Choroid plexus epithelial cell (primary cell): Measurements from ENCODE around the gene BTBD7.

Experiments
- DNase-seq: peaks from one replicate; pipeline ENCODE4 v3.0.0-alpha.2; 2010; ENCODE audit warnings: low read depth
- H3K4me3 ChIP-seq: 2 replicates; pipeline ENCODE4 v1.5.1; 2011; ENCODE audit warnings: low read depth, mild to moderate bottlenecking, control low read depth, low read length, moderate library complexity
- TF ChIP-seq, protein P1 (sequence below): conservative IDR thresholded peaks from 2 replicates; pipeline ENCODE4 v1.5.1; 2011; ENCODE audit warnings: low read depth, mild to moderate bottlenecking, control low read depth, inconsistent platforms, low read length, moderate library complexity

BTBD7 gene

DNA sequence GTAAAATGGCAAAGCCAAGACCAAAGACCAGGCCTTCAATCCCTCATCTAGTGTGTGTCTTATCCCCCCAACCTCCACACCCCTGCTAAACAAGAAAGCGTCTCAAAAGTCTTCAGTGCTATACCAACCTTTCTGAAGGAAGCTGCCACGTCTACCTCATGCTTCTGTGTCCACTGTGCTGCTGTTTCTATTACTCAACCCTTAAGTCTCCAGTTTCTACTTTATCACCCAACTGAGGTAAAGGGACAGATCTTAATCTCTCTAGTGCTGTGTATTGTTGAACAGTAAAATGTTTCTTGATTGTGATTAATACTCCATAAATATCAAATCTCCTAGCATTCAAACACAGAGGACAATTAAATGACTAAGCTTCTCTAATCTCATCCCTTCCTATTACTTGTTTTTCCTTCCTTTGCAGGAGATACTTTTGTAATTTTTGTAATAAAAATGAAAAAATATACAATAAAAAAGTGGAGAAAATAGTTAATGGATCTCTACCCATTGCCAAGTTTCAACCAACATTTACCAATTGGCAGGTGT, 23.3 kb downstream of the BTBD7 start:
- H3K4me3 ChIP-seq = no peak overlapping the region
- TF ChIP-seq, protein P1, sequence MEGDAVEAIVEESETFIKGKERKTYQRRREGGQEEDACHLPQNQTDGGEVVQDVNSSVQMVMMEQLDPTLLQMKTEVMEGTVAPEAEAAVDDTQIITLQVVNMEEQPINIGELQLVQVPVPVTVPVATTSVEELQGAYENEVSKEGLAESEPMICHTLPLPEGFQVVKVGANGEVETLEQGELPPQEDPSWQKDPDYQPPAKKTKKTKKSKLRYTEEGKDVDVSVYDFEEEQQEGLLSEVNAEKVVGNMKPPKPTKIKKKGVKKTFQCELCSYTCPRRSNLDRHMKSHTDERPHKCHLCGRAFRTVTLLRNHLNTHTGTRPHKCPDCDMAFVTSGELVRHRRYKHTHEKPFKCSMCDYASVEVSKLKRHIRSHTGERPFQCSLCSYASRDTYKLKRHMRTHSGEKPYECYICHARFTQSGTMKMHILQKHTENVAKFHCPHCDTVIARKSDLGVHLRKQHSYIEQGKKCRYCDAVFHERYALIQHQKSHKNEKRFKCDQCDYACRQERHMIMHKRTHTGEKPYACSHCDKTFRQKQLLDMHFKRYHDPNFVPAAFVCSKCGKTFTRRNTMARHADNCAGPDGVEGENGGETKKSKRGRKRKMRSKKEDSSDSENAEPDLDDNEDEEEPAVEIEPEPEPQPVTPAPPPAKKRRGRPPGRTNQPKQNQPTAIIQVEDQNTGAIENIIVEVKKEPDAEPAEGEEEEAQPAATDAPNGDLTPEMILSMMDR = no peak
- DNase-seq = no peak

DNA sequence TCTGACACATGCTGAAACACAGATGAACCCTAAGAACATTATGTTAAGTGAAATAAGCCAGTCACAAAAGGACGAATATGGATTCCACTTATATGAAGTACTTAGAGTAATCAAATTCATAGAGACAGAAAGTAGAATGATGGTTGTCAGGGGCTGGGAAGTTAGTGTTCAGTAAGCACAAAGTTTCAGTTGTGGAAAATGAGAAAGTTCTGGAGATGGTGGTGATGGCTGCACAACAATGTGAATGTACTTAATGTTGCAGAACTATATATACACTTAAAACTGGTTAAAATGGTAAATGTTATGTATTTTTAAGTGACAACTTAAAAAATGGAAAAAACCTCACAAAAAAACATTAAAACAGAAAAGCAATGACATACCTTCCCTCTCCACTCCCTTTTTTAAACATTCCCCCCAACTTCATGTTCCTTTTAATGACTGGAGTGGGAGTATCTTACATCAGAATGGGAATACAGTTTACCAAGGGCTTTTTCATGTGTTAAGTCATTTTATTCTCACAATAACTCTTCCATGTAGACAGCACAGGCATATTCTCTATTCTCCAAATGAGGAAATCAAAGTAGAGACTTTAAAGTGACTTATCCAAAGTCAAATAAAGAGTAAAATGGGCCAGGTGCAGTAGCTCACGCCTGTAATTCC, 24.0 kb downstream of the BTBD7 start:
- no peak for DNase-seq
- no peak overlapping the region for H3K4me3 ChIP-seq
- TF ChIP-seq, protein P1 = no peak

DNA sequence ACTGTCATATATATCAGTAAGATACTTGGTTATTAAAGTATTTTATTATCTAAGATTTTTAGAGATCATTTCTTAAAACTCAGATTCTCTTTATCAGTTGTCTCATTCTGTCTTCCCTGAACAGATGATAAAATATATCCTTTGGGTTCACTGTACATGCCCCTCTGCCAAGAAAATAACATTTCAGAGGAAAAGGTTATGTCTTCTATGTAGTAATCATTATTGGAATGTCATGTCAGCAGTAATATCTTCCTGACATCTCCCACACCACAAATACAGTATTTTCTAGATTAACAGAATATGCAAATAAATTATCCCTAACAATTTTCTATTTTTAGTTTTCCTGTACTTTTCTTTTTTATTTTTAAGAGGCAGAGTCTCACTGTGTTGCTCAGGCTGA, 26.0 kb downstream of the BTBD7 start:
- TF ChIP-seq, protein P1 = no peak
- H3K4me3 ChIP-seq = no peak overlapping the region
- DNase-seq = no peak

DNA sequence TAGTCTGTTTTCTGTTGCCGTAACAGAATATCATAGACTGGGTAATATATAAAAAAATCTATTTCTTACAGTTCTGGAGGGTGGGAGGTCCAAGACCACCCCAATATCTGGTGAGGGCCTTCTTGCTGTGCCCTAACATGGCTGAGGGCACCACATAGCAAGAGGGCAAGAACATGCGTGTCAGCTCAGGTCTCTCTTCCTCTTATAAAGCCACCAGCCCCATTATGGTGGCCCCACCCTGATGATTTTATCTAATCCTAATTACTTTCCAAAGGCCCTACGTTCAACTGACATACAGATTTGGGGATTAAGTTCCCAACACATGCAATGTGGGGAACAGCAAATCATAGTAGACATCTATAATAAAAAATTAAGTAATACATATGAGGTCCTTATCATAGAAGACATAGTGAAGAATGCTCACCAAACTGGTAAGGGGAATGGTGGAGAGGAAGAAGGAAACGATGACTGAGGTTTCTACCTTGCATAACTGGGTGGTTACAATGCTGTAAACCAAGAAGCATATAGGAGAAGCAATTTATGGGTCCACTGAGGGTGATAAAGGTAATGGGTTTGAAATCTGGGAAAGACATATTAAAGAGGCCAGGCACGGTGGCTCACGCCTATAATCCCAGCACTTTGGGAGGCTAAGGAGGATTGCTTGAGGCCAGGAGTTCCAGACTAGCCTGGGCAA, 27.0 kb downstream of the BTBD7 start:
- TF ChIP-seq, protein P1 = no peak
- H3K4me3 ChIP-seq = no peak overlapping the region
- DNase-seq = no peak

DNA sequence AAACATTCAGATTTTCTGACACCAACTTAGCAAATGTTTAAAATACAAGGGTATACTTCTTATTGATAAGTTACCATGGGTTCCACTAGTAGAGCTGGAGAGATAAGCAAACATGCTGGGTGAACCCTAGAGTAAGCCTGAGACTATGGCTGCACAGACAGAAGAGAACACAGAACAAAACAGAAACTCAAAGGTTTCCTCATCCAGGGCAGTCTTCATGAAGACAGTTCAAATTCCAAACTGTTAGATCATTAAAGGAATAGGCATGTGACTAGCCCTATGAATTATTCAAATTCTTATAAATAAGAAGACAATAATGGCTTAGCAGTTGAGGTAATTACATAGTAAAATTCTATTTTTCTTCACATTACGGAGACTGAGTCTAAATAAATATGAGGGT, 28.1 kb downstream of the BTBD7 start:
- no peak overlapping the region for H3K4me3 ChIP-seq
- DNase-seq = peak; percentile 77
- TF ChIP-seq, protein P1 = no peak

DNA sequence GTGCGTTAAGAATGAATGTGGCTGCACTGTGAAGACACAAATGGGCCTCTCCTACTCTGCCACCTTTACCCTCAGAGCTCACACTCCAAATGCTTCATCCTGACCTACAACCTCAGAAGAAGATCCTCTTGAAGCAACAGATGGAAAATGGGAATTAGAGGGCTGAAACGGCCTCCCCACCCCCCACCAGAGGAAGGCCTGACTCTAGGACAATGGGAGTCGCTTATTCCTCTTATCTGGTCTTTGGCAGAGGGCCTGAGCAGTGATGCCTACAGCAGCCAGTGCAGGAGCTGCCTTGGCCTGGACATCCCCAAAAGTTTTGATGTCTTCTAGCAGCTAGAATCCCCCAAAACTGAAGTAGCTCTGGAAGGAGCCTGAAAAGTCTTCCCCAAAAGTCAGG, 29.2 kb downstream of the BTBD7 start:
- TF ChIP-seq, protein P1 = no peak
- no peak overlapping the region for H3K4me3 ChIP-seq
- DNase-seq = no peak
